Stimulated activated CD4-positive, alpha-beta T cell treated with anti-CD3 and anti-CD28 coated beads, Interleukin-12 subunit alpha, Interleukin-12 subunit beta, amount 100 ng/mL, for 4 hours (primary cell): ENCODE measurements around the gene CHSY1.

Experiments used
- DNase-seq: peaks from one replicate; pipeline ENCODE4 v3.0.0-alpha.2; 2020

CHSY1 gene

GRCh38 chr15:101148881-101149664, 102.8 kb downstream of the CHSY1 start:
- no peak for DNase-seq

- DNase-seq, result no peak
Measured at GRCh38 chr15:101148166-101148880, 103.5 kb downstream of the CHSY1 start.

DNA sequence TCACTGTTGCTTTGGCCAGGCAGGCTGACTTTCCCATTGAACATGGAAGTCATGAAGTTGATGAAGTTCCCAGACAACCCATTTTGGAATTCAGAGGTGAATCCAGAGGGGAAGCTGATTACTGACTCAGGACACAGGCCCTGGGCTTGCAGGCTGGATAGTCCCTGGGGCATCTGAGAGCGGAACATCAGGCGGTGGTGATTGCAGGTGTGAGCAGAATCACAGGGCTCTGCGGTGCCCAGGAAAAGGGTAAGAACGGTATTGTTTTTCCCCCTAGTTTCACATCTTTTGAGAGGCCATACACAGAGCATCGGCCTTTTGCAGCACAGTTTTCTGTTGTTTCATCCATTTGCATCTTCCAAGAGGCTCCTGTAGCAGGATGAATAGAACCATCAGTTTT, 104.7 kb downstream of the CHSY1 start:
- DNase-seq, result no peak

DNA sequence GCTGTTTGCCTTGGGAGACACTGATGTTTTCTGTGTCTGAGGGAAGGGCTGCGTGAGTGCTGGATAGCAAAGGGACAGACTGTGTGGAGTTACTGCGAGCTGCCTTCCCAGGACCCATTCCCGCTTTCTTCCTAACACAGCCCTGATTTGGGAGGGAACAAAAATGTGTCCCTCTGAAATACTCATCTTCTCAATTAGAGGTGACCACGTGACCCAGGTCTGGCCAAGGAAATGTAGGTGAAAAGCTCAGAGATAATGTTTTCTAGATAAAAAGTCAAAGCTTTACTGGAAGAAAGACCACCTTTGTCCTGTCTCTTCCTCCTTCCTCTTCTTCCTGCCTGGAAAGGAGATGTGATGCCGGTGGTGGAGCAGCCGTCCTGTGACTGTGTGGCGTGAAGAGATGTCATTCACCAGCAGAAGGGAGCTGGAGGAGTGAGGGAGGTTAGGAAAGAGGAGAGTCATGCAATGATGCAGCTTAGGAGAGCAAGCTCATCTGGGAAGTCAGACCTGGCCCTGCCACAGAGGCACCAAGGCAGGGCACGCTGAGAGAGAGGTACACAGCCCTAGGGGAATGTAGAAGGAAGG, 105.6 kb downstream of the CHSY1 start:
- DNase-seq, result no peak

DNA sequence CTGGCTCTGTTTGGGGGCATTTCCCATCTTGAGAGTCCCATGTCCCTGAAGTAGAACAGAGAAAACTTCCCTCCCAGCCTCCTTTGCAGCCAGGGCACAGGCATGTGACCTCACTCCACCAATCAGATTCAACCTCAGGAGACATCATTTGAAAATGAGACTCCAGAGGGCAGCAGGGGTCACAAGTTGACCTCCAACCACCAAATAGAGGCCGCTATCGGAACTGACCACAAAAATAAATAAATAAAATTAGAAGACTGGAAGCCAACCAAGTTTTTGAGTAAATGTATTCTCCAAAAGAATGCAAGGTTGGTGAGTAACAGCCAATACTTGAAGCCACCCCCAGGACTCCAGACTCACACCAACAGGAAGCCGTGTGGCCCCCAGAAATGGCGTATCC, 106.5 kb downstream of the CHSY1 start:
- no peak for DNase-seq

GRCh38 chr15:101143321-101143720, 108.5 kb downstream of the CHSY1 start:
- no peak for DNase-seq

- no peak for DNase-seq
Measured at GRCh38 chr15:101142711-101143110, 109.1 kb downstream of the CHSY1 start.

GRCh38 chr15:101141926-101142527, 109.8 kb downstream of the CHSY1 start:
- DNase-seq, result no peak

DNA sequence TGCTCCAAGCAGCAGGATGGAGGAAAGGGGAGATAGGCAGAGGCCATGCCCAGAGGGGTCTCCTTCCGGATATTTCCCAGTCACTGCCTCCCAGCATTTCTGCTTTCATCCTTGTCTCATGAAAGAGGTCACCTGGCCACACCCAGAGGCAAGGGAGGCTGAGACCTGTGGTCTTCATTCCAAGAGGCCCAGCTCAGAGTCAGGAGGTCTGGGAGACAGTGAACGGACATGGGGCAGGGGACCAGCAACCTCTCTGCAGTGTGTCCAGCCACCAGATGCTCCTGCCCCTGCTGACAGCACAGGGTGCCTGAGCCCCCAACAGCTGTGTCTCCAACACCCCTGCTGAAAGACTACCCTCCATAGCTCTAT, 111.2 kb downstream of the CHSY1 start:
- DNase-seq, result no peak

GRCh38 chr15:101139986-101140696, 111.7 kb downstream of the CHSY1 start:
- no peak for DNase-seq

DNA sequence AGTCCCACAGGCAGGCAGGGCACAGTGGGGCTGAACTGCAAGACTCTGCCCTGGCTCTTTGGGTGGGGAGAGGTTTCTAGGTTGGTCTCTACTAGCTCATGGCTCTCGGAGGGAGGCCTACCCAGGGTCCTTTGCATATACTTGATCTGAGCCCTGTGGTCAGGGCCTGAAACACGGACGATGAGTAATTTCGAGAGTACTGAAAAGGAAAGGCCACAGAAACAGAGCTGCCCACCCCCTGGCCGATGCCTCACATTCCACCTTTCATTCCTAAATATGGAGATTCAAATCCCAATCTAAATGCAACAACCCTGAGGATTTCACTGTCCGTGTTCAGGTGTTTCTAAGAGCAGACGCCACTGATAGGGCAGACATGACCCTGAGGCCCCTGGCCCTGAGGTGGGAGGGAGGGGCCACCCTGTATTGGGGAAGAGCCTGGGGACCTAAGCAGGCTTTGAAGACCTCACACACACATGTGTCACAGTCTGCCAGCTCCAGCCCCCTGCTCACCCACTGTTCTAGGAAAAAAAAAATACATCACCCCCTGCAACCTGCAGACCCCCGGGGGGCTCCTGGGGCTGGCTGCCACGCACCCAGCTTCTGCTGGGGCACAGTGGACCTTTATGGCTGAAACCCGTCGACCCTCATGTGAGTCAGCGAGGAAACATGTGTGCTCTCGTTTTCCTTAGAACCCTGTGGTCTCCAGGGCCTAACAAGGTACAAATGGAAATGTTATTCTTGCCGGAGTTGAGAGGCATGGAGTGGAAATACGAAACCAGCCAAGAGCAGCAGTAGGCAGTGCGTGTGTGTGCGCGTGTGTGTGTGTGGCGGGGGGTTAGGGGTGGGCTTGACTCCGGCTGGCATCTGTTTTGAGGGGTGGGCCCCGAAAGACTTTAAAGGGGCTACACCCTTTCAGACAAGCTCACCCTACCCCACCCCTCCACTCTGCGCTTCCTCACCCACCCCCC, 112.7 kb downstream of the CHSY1 start:
- no peak for DNase-seq

DNA sequence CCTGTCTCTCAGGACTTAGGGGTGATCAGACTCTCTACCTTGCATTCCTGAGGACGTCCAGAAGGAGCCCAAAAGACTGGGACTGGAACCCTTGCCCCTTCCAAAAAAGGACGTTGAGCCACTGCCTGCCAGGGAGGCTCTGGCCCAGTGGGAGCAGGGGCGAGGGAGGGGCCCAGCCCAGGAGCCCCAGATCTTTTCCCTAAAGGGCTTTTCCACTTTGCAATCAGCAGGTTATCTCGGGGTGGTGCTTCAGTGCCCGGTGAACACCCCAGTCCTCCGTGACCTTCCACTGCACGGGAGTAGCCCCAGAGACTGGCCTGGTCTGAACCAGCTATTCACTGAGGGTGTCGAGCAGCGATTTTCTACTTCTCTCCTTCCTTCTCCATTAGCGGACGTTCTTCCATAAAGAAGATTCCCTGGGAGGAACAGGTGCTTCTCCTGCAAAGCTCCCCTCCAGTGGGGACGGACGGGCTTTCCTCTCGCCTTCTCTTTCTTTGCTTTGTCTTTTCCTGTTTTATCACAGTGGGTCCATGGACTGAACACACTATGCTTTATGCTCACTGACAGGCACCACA, 113.7 kb downstream of the CHSY1 start:
- no peak for DNase-seq

GRCh38 chr15:101137312-101137940, 114.4 kb downstream of the CHSY1 start:
- DNase-seq, result no peak

DNA sequence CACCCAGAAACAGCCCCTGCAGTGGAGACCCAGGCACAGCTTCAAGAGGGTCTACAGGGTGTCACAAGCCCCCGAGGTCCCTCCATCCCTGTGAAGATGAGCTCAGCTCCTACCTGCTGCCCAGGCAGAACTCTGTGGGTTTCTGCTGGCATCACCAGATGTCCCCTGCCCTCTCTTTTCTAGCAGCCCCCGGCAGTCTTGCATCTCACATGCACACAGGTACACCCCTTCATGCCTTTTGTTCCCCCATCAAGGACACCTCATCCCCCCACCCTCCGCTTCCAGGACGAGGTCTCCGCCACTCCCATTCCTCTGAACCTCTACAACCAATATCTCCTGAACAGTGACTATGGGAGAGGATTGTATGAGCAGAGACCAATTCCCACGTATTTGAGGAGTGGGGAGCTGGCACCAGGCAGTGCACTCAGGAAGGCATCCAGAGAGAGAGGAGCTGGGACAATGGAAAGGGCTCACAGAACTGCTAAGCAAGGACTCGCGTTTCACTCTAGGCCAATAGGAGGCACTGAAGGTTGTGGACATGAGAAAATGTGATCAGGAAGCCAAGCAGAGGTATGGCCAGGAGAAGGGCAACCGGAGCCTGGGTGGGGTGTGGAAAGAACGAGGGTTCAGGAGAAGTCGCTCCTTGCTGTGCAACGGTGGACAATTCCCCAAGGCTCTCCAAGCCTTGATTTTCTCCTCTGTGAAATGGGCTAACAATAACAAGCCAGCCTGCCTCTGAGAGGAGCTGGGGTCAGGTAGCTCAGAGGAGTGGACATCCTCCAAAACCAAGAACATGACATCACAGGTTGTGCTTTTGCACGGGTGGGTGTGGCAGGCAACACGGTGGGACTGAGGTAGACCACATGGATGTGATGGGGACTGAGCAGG, 115.2 kb downstream of the CHSY1 start:
- DNase-seq, result no peak

DNA sequence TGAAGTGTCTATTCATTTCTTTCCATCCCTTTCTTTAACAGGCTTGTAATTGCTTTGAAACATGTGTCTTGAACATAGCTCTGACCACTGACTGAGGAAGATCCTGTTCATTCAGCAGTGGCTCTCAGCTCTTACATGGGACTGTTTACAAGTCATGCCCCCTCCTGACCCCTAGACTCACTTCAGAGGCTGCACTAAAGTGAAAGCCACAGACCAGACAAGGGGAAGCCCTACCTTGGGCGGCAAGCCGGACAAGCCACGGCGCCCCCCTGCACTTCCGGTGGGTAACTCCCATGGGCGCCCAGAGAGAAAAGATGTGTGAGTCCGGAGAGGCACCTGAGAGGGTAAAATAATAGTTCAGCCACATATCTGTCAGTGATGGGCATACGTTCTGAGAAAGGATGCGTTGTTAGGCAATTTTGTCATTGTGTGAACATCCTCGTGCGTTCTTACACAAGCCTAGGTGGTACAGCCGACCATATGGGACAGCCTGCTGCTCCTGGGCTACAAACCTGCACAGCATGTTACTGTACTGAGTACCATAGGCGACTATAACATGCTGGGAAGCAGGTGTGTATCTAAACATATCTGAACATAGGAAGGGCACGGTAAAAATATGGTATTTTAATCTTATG, 116.2 kb downstream of the CHSY1 start:
- no peak for DNase-seq

DNA sequence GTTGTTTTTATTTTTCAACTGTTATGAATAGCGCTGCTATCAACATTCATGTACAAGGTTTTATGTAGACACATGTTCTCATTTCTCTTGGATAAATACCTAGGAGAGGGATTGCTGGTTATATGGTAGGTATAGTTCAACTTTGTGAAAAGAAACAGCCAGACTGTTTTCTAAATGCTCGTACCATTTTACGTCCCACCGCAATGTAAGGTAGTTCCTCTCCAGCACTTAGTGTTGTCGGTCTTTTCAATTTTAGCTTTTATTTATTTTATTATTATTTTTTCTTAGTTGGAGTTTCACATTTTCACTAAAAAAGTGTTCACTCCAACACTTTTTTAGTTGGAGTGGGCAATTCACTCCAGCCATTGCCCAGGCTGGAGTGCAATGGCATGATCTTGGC, 117.1 kb downstream of the CHSY1 start:
- no peak for DNase-seq

GRCh38 chr15:101133751-101134261, 118.0 kb downstream of the CHSY1 start:
- no peak for DNase-seq

GRCh38 chr15:101133181-101133460, 118.7 kb downstream of the CHSY1 start:
- no peak for DNase-seq

GRCh38 chr15:101132390-101133180, 119.3 kb downstream of the CHSY1 start:
- DNase-seq, result no peak
